Amniotic epithelial cell (primary cell): ENCODE measurements around the gene HYOU1.
"Not testable (repeated sequence)": the region's sequence is repeated elsewhere in the genome, so short reads cannot be mapped to it uniquely, and the experiment has no call there.

Experiments used
- DNase-seq: peaks from one replicate; pipeline ENCODE4 v3.0.0-alpha.2; 2010; ENCODE audit warnings: low read depth

HYOU1 gene

DNA sequence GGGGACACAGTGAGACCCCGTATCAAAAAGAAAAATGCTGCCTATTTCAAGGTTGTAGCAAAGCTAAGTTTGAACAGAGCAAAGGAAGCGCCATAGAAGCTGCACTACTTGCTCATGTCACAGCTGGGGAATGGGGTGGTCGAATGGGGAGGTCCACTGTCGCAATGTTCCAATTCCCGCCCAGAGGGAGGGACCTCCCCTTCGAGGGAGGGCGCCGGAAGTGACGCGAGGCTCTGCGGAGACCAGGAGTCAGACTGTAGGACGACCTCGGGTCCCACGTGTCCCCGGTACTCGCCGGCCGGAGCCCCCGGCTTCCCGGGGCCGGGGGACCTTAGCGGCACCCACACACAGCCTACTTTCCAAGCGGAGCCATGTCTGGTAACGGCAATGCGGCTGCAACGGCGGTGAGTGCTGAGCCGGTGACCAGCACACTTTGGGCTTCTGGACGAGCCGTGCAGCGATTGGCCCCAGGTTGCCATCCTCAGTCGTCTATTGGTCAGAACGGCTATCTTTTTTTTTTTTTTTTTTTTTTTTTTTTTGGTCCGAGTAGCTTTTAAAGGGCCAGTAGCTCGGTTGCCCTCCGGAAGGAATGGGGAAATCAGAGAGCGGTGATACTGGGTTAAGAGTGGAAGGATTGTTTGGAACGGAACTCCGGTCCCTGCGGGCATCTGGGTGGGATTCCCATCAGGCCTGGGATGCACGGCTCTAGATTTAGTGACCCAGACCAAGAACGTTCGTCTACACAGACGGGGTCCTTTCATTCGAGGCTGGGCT, 27.8 kb upstream of the HYOU1 start, which contains the start of gene HMBS:
Gene HMBS (plus strand): TSS at position 219 of the 774 bp plus-strand sequence. CDS start 153 bp downstream, at position 372.
- peak; percentile 90 for DNase-seq

DNA sequence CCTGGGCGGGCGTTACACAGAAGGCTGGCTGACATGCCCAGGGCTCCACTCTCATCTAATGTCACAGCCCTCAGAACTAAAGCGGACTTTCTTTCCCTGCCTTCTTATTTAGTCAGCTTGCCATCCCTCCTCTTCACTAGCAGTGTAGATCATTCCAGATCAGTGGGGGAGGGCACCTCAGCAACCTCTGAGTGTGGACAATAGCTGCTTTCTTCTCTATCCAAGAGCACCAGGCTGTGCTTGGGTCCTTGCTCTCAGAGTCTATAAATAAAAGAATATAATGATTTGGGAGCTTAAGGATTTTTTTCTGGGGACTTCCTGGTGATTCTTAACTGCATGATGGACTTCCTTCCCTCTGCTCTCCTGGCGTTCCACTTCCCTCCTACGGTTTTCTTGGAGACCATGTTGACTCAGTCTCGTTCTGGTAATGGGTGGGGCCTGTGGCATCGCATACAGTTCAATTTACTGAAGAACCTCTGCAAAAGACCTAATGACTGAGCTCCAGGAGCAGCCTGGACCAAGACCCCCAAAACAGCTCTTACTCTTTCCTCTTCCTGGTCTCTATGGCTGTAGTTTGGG, 24.8 kb upstream of the HYOU1 start:
- no peak for DNase-seq

DNA sequence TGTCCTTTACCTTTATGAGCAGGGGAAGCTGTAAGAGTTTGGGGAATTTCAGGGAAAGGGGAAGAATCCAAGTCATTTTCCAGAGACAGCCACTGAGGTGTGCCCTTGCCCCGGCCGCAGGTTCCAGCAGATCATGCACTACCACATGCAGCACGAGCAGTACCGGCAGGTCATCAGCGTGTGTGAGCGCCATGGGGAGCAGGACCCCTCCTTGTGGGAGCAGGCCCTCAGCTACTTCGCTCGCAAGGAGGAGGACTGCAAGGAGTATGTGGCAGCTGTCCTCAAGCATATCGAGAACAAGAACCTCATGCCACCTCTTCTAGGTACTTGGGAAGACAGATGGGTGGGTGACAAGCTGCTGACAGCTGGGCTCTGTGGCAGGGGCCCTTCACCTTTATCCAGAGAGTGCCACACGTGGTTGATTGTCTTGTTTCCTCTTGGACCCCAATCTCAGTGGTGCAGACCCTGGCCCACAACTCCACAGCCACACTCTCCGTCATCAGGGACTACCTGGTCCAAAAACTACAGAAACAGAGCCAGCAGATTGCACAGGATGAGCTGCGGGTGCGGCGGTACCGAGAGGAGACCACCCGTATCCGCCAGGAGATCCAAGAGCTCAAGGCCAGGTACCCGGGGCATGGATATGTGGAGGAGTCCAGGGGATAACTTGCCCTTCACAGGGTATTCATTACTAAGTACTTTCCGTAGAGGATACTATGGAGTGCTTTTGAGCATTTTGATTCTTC, 21.8 kb upstream of the HYOU1 start:
- no peak for DNase-seq

DNA sequence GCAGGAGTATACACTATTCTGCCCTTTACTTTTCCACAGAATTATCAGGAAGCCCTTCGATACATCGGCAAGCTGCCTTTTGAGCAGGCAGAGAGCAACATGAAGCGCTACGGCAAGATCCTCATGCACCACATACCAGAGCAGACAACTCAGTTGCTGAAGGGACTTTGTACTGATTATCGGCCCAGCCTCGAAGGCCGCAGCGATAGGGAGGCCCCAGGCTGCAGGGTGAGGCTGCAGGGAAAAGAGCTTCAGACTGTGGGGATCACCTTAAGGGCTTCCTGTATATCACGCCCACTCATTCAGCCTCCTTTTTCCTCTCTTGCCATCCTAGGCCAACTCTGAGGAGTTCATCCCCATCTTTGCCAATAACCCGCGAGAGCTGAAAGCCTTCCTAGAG, 20.8 kb upstream of the HYOU1 start:
- DNase-seq, result no peak

DNA sequence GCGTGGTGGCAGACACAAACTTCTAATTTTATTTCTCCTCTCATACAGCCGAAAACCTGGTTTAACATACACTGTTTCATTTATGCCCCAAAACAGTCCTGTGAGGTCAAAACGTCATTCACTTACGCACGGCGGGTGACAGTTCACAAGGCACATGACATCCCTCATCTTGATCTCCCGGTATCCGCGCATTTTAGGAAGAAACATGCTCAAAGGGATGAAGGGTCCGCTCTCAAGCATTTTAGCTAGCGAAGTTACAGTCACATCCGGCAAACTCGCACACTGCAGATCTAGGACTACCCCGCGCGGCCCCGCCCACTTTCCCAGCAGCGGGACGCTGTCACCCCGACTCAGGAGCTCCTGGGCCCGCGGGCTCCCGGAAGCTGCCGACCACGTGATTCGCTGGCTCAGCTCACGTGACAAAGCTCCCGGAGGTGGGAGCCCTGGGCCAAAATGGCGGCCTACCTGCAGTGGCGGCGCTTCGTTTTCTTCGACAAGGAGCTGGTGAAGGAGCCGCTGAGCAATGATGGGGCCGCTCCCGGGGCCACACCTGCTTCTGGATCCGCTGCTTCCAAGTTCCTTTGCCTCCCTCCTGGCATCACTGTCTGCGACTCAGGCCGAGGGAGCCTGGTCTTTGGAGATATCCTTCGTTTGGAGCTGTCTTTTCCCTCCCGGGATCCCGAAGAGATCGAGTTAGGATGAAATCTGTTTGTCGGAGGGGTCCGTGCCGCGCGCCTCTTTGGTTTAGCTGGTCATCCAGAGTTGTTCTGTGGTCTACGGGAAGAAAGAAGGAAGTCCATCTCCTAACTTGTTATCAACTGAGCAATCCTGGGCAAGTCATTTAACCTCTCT, 10.6 kb upstream of the HYOU1 start, which contains the start of gene VPS11:
Gene VPS11 (plus strand): TSS at position 448 of the 852 bp plus-strand sequence. CDS start 6 bp downstream, at position 454.
- peak; percentile 90 for DNase-seq

DNA sequence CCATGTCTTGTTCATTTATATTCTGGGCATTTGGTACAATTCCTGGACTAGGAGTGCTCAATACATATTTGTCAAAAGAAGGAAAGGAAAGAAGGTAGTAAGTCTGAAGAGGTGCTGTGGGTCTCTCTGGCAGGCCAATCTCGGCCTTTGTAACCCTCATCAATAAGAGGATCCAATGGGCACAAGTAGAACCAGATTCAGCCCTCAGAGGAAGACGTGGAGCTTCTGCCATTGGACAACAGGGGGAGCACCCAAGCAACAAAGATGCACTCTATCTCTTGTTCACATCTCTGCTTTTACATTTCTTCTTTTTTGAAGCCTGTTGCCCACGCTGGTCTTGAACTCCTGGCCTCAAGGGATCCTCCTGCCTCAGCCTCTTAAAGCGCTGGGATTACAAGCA, 8.4 kb upstream of the HYOU1 start:
- peak; percentile 38 for DNase-seq

DNA sequence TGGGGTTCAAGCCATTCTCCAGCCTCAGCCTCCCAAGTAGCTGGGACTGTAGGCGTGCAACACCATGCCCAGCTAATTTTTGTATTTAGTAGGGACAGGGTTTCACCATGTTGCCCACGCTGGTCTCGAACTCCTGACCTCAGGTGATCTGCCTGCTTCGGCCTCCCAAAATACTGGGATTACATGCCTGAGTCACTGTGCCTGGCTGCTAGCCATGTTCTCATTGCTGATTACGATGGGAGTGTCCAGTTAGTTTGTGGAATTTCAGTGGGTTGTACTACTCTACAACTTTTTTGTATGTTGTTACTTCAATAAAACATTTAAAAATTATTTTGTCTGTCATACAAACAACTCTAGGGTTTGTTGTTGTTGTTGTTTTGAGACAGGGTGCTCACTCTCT, 5.8 kb upstream of the HYOU1 start:
- peak; percentile 73 for DNase-seq

GRCh38 chr11:119061256-119061655, 4.3 kb upstream of the HYOU1 start:
- DNase-seq, result no peak

DNA sequence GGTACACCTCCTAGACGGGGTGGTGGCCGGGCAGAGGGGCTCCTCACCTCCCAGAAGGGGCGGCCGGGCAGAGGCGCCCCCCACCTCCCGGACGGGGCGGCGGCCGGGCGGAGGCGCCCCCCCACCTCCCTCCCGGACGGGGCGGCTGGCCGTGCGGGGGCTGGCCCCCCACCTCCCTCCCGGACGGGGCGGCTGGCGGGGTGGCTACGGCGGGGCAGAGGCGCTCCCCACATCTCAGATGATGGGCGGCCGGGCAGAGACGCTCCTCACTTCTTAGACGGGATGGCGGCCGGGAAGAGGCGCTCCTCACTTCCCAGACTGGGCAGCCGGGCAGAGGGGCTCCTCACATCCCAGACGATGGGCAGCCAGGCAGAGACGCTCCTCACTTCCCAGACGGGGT, 2.1 kb upstream of the HYOU1 start:
- DNase-seq, result not testable (repeated sequence)

DNA sequence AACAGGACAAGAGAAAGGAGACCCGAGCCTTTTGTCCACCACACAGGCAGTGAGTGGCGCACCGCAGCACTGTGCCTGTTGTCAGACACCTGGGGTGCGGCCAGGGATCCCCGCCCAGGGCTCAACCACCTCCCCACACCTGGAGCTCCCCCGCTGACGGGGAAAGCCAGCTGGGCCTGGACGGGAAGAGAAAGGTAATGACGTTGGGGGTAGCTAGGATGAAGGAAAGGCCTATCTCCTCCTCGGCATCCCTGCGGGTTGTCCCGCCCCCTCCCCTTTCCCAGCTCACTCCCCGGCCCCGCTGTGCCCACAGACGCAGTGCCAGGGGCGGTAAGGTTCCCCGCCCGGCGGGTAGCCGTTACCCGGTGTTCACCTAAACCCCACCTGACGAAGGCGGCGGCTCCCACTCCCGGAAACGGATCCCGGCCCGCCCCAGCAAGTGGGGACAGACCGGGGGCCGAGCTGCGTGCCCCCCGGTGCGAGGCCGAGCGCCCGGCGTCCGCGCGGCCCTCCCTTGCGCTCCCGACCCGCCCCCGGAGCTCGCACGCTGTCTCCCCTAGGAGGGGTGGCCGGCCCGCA, 495 bp downstream of the HYOU1 start:
- no peak for DNase-seq

DNA sequence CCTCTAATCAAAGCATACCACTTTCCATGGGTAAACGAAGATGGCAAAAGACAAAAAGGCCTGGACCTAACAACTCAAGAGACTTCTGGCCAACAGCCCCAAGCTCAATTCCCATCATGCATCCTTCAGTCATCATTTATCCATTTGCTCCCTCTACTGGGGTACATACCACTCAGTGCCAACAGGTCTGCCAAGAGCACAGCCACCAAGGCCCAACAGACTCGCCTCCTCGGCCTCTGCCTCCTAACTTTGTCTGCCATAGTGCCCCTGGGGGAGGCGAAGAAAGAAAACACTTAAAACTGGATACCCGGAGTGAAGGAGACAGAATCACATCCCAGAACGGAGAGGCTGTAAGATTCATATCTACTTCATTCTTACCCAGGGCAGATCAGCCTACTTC, 1.1 kb downstream of the HYOU1 start:
- DNase-seq, result peak; percentile 24

DNA sequence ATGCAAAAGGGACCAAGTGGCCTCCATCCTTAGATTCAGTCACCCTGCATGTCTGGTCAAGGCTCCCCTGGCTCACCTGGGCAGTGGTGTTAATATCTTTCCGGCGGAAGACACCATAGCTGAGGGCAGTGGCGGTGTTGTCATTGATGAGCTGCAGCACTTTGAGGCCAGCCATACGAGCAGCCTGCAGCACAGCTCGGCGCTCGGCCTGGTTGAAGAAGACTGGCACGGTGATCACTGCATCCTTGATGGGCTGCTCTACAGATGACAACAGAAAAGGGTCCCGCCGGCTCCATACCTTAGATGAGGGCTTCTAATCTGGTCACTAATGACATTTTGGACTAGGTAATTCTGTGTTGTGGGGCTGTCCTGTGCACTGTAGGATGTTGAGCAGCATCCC, 2.6 kb downstream of the HYOU1 start:
- no peak for DNase-seq

DNA sequence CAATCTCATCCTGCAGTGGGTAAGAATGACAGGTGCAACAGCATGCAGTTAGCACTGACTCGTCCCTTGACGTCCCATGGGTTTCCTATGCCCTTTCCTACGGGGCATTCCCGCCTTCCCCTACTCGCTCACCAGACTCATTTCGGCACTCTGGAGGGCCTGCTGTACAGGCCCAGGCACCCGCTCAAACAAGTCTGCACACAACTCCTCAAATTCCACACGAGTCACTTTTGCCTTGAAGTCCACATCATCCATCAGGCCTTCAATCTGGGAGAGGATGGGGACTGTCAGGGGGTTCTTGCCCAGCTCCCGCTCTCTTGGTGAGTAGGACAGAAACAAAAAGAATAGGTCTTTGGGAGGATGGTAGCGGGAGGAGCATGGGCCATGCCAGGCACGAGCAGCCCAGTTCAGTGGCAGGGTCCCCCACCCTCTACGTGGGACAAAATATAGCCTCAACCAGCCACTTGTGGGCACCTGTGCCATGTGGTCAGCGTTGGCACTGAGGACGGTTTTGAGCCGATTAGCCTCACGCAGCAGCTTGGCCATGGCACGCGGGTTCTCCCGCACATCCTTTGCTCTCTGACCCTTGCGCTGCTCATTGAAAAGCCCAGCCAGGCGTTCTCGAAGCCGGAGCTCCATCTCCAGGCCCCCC, 4.7 kb downstream of the HYOU1 start:
- no peak for DNase-seq

DNA sequence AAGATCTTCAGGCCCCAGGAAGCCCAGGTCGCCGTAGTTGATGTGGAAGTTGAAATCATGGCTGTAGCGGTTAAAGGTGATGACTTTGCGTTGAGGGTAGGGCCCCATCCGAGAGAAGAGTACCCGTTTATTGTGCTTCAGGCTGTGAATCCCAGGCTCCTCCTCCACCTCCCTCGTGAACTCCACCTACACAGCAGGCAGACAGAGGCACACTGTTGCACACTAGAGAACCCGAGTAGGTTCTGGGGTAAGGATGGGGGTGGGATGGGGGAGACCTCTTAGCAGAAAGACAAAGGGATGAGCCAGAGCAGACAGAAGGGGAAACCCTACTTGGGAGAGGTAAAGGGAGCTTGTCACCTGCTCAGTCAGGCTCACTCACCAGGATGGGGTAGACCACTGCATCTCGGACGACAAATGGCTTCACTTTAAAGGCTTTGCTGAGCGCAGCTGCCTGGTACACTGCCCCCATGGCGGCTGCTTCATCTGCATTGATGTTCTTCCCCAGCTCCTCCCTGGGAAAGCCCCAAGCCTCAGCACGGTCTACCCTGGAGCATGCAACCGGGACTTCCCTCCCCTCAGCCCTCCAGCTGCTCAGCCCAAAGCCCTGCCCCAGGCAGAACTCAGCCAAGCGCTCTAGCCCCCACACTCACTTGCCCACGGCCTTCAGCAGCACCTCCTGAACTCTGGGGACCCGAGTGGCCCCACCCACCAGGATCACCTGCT, 5.4 kb downstream of the HYOU1 start:
- DNase-seq, result no peak

GRCh38 chr11:119049081-119049480, 7.9 kb downstream of the HYOU1 start:
- no peak for DNase-seq

DNA sequence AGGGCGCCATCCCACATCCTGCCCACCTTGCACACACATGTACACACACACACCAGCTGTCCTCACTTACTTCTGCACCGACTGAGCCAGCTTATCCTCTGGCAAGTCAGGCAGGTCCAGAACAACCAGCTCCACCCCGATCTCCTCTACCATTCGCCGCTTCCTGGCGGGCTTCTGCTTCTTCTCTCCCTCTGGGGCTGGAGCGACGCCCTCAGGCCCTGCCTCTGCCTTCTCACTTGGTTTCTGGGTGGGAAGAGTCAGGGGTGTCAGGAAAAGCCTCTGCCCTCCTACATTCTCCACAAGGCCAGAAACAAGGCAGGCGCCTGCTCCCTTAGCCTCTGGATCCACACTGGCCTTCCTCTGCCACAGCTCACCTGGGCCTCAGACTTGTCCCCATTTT, 8.4 kb downstream of the HYOU1 start:
- no peak for DNase-seq

DNA sequence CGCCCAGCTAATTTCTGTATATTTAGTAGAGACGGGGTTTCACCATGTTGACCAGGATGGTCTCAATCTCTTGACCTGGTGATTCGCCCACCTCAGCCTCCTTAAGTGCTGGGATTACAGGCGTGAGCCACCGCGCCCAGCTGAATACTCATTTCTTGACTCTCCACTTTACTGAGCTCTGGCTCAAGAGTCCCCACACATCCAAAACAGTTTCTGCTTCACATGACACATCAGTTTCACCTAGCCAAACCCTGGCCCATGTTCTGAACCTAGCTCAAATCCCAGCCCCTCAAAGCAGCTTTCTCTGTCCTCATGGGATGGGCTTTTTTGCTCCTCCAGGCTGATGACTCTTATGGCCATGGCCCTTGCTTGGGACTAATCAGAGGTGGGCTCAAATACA, 9.8 kb downstream of the HYOU1 start:
- DNase-seq, result no peak

DNA sequence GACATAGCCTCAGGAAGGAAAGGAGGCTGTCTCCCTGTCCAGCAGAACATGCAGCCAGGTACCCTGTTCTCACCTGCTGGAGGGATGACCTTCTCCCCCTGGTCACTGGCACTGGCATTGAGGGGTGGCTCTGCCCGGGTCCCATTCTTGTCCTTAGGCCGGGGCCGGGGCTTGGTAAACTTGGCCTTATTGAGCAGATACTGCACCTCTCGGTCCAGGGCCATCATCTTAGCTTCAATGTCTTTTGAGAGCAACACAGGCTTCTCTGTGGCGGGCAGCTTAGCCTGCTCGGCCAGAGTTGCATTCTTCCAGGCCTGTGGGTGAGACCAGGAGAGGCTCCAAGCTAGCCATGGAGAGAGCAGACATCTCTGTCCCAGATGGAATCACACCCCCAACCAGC, 10.5 kb downstream of the HYOU1 start:
- DNase-seq, result no peak

- no peak for DNase-seq
These were observed 12.3 kb downstream of the HYOU1 start for GRCh38 chr11:119044708-119045107.

DNA sequence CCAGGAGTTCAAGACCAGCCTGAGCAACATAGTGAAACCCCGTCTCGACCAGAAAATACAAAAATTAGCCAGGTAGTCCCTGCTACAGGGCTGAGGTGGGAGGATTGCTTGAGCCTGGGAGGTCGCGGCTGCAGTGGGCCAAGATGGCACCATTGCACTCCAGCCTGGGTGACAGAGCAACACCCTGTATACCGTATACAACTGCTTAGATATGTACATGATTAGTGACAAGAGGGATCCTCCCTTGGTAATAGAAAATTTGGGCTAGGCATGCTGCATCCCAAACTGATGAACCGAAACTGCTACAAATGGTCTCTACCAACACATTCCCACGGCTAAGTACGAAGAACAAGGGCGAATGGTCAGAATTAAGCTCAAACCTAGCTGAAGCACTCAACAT, 14.1 kb downstream of the HYOU1 start:
- no peak for DNase-seq
